Measurements from ENCODE around the gene ATAD3B.
"Not testable (repeated sequence)": the region's sequence is repeated elsewhere in the genome, so short reads cannot be mapped to it uniquely, and the experiment has no call there.

The ATAD3B gene

GRCh38 chr1:1505366-1505798, 33.8 kb downstream of the ATAD3B start:
- CTCF ChIA-PET, result interaction anchor here (1.0 to 3.1 kb wide), 6 partner anchors 13 to 106 kb away, joined by 4 to 10 read pairs (median 6); partner anchors contain the start of gene CCNL2
- H3K36me3 ChIP-seq (ENCODE audit: control insufficient read depth in 4 of 4, insufficient read depth in 4 of 4, low read length in 3 of 4); H3K9me3 ChIP-seq (ENCODE audit: control extremely low read depth in 1 of 5, control insufficient read depth in 4 of 5, insufficient read depth in 2 of 5, low read depth in 1 of 5, low read length in 4 of 5); H3K27me3 ChIP-seq (replicated peaks in 2 of 5; ENCODE audit: control insufficient read depth in 4 of 5, insufficient read depth in 5 of 5, low read length in 4 of 5); H3K4me1 ChIP-seq (ENCODE audit: control extremely low read depth in 1 of 4, control insufficient read depth in 4 of 4, insufficient read depth in 4 of 4, low read length in 3 of 4); POLR2A ChIA-PET: not testable (repeated sequence)
- Histone ChIP-seq H3K4me3 (ENCODE audit: control insufficient read depth in 1 of 7, extremely low read depth in 1 of 7, insufficient read depth in 4 of 7, low read depth in 2 of 7, low read length in 6 of 7) (peak overlapping the region in 2 of 7 experiments; percentile 36 to 45), H3K27ac (ENCODE audit: insufficient read depth in 1 of 2, low read depth in 1 of 2, low read length in 2 of 2, poor library complexity in 1 of 2, severe bottlenecking in 2 of 2) (peak overlapping the region in 1 of 2 experiments; percentile 49)
- peak in 2 of 3 donors; percentile 8 to 14 for DNase-seq
- no CpG with 5 or more reads among the region's 22 CpGs for WGBS (ENCODE audit: insufficient coverage)

- Histone ChIP-seq H3K27ac (ENCODE audit: insufficient read depth in 1 of 2, low read depth in 1 of 2, low read length in 2 of 2, poor library complexity in 1 of 2, severe bottlenecking in 2 of 2) (peak overlapping the region in 1 of 2 experiments; percentile 49), H3K4me1 (ENCODE audit: control extremely low read depth in 1 of 4, control insufficient read depth in 4 of 4, insufficient read depth in 4 of 4, low read length in 3 of 4) (peaks cover 0 to 10% (median 6%) of the 10 kb centered on the region in 4 experiments), H3K4me3 (ENCODE audit: control insufficient read depth in 1 of 7, extremely low read depth in 1 of 7, insufficient read depth in 4 of 7, low read depth in 2 of 7, low read length in 6 of 7) (peak overlapping the region in 1 of 7 experiments; percentile 36)
- H3K9me3 ChIP-seq (ENCODE audit: control extremely low read depth in 1 of 5, control insufficient read depth in 4 of 5, insufficient read depth in 2 of 5, low read depth in 1 of 5, low read length in 4 of 5); POLR2A ChIA-PET; H3K36me3 ChIP-seq (ENCODE audit: control insufficient read depth in 4 of 4, insufficient read depth in 4 of 4, low read length in 3 of 4); H3K27me3 ChIP-seq (replicated peaks in 2 of 5; ENCODE audit: control insufficient read depth in 4 of 5, insufficient read depth in 5 of 5, low read length in 4 of 5); DNase-seq: not testable (repeated sequence)
- WGBS (ENCODE audit: insufficient coverage), result 100% methylated on average over 2 of the region's 5 CpGs
- CTCF ChIA-PET, result interaction anchor here (1.6 to 3.1 kb wide), 3 partner anchors 43 to 106 kb away, joined by 5 to 10 read pairs (median 6); partner anchors contain the start of gene CCNL2
Measured at GRCh38 chr1:1505801-1506200, 34.2 kb downstream of the ATAD3B start.

- Histone ChIP-seq H3K27me3 (replicated peaks in 2 of 5; ENCODE audit: control insufficient read depth in 4 of 5, insufficient read depth in 5 of 5, low read length in 4 of 5) (no peaks in the 10 kb centered on the region), H3K4me3 (ENCODE audit: control insufficient read depth in 1 of 7, extremely low read depth in 1 of 7, insufficient read depth in 4 of 7, low read depth in 2 of 7, low read length in 6 of 7) (no peak overlapping the region), H3K27ac (ENCODE audit: insufficient read depth in 1 of 2, low read depth in 1 of 2, low read length in 2 of 2, poor library complexity in 1 of 2, severe bottlenecking in 2 of 2) (no peak overlapping the region), H3K36me3 (ENCODE audit: control insufficient read depth in 4 of 4, insufficient read depth in 4 of 4, low read length in 3 of 4) (no peaks in the 10 kb centered on the region), H3K9me3 (ENCODE audit: control extremely low read depth in 1 of 5, control insufficient read depth in 4 of 5, insufficient read depth in 2 of 5, low read depth in 1 of 5, low read length in 4 of 5) (peaks cover 0 to 4% (median 0%) of the 10 kb centered on the region in 5 experiments), H3K4me1 (ENCODE audit: control extremely low read depth in 1 of 4, control insufficient read depth in 4 of 4, insufficient read depth in 4 of 4, low read length in 3 of 4) (peaks cover 2 to 15% (median 10%) of the 10 kb centered on the region in 4 experiments)
- WGBS (ENCODE audit: insufficient coverage), result 100% methylated on average over 2 of the region's 4 CpGs
- ChIA-PET CTCF (no interaction called here), POLR2A (no interaction called here)
- no peak for DNase-seq
Measured at GRCh38 chr1:1507305-1507704, 35.7 kb downstream of the ATAD3B start.

GRCh38 chr1:1508775-1509464, 37.4 kb downstream of the ATAD3B start:
- CTCF ChIA-PET; H3K36me3 ChIP-seq (ENCODE audit: control insufficient read depth in 4 of 4, insufficient read depth in 4 of 4, low read length in 3 of 4); H3K27me3 ChIP-seq (replicated peaks in 2 of 5; ENCODE audit: control insufficient read depth in 4 of 5, insufficient read depth in 5 of 5, low read length in 4 of 5); H3K9me3 ChIP-seq (ENCODE audit: control extremely low read depth in 1 of 5, control insufficient read depth in 4 of 5, insufficient read depth in 2 of 5, low read depth in 1 of 5, low read length in 4 of 5); DNase-seq; H3K27ac ChIP-seq (ENCODE audit: insufficient read depth in 1 of 2, low read depth in 1 of 2, low read length in 2 of 2, poor library complexity in 1 of 2, severe bottlenecking in 2 of 2); H3K4me3 ChIP-seq (ENCODE audit: control insufficient read depth in 1 of 7, extremely low read depth in 1 of 7, insufficient read depth in 4 of 7, low read depth in 2 of 7, low read length in 6 of 7); POLR2A ChIA-PET: not testable (repeated sequence)
- peaks cover 2 to 22% (median 10%) of the 10 kb centered on the region in 4 experiments for H3K4me1 ChIP-seq (ENCODE audit: control extremely low read depth in 1 of 4, control insufficient read depth in 4 of 4, insufficient read depth in 4 of 4, low read length in 3 of 4)
- 89% methylated on average over 9 of the region's 34 CpGs for WGBS (ENCODE audit: insufficient coverage)

GRCh38 chr1:1509465-1509850, 37.9 kb downstream of the ATAD3B start:
- H3K27me3 ChIP-seq (replicated peaks in 2 of 5; ENCODE audit: control insufficient read depth in 4 of 5, insufficient read depth in 5 of 5, low read length in 4 of 5); H3K27ac ChIP-seq (ENCODE audit: insufficient read depth in 1 of 2, low read depth in 1 of 2, low read length in 2 of 2, poor library complexity in 1 of 2, severe bottlenecking in 2 of 2); H3K36me3 ChIP-seq (ENCODE audit: control insufficient read depth in 4 of 4, insufficient read depth in 4 of 4, low read length in 3 of 4); H3K4me3 ChIP-seq (ENCODE audit: control insufficient read depth in 1 of 7, extremely low read depth in 1 of 7, insufficient read depth in 4 of 7, low read depth in 2 of 7, low read length in 6 of 7); H3K9me3 ChIP-seq (ENCODE audit: control extremely low read depth in 1 of 5, control insufficient read depth in 4 of 5, insufficient read depth in 2 of 5, low read depth in 1 of 5, low read length in 4 of 5); CTCF ChIA-PET: not testable (repeated sequence)
- peaks cover 2 to 26% (median 12%) of the 10 kb centered on the region in 4 experiments for H3K4me1 ChIP-seq (ENCODE audit: control extremely low read depth in 1 of 4, control insufficient read depth in 4 of 4, insufficient read depth in 4 of 4, low read length in 3 of 4)
- 93% methylated on average over 3 of the region's 21 CpGs for WGBS (ENCODE audit: insufficient coverage)
- POLR2A ChIA-PET, result interaction anchor here (0.7 kb wide), 1 partner anchor 75 kb away, joined by 3 read pairs; no protein-coding TSS in a partner anchor
- peak in 2 of 3 donors; percentile 12 to 28 for DNase-seq

- Histone ChIP-seq H3K4me3 (ENCODE audit: control insufficient read depth in 1 of 7, extremely low read depth in 1 of 7, insufficient read depth in 4 of 7, low read depth in 2 of 7, low read length in 6 of 7) (peak overlapping the region; percentile 66 to 91 (median 87)), H3K9me3 (ENCODE audit: control extremely low read depth in 1 of 5, control insufficient read depth in 4 of 5, insufficient read depth in 2 of 5, low read depth in 1 of 5, low read length in 4 of 5) (peaks cover 0 to 4% (median 0%) of the 10 kb centered on the region in 5 experiments), H3K4me1 (ENCODE audit: control extremely low read depth in 1 of 4, control insufficient read depth in 4 of 4, insufficient read depth in 4 of 4, low read length in 3 of 4) (peaks cover 2 to 21% (median 11%) of the 10 kb centered on the region in 4 experiments), H3K27me3 (replicated peaks in 2 of 5; ENCODE audit: control insufficient read depth in 4 of 5, insufficient read depth in 5 of 5, low read length in 4 of 5) (no peaks in the 10 kb centered on the region), H3K36me3 (ENCODE audit: control insufficient read depth in 4 of 4, insufficient read depth in 4 of 4, low read length in 3 of 4) (peaks cover 0 to 7% (median 1%) of the 10 kb centered on the region in 4 experiments), H3K27ac (ENCODE audit: insufficient read depth in 1 of 2, low read depth in 1 of 2, low read length in 2 of 2, poor library complexity in 1 of 2, severe bottlenecking in 2 of 2) (peak overlapping the region; percentile 90 to 93)
- 6% methylated on average over 13 of the region's 17 CpGs for WGBS (ENCODE audit: insufficient coverage)
- DNase-seq, result peak; percentile 20 to 46 (median 35)
- ChIA-PET CTCF (interaction anchor here (0.6 kb wide), 1 partner anchor 12 kb away, joined by 3 read pairs; no protein-coding TSS in a partner anchor), POLR2A (interaction anchor here (0.6 to 0.7 kb wide), 2 partner anchors 45 to 354 kb away, joined by 4 read pairs; no protein-coding TSS in a partner anchor)
Measured at GRCh38 chr1:1510912-1511532, 39.5 kb downstream of the ATAD3B start.
